Activated B cell treated with CpG ODN at 0.5 μM for 24 hours (primary cell): ENCODE data around the gene NYNRIN. TPM values are rescaled to one million over a fixed set of nuclear protein-coding genes. Genes with fewer than 3 reads are reported as not detected.

Experiments
- ATAC-seq: fragments of 200-7000 bp; cut with Tn5 transposase; one replicate; pipeline ENCODE4 v1.10.0; 2021; ENCODE audit warnings: low read depth, mild to moderate bottlenecking, moderate library complexity
- CTCF ChIA-PET: fragments of 350-600 bp; sonication (Branson Sonifier 250); formaldehyde crosslinking; loops from one replicate; lab custom pipeline; 2021; ENCODE audit warnings: antibody characterized with exemption; lab: Charles Lee
- POLR2A ChIA-PET: fragments of 350-600 bp; sonication (Branson Sonifier 250); formaldehyde crosslinking; loops from one replicate; lab custom pipeline; 2021; ENCODE audit warnings: antibody characterized with exemption; lab: Charles Lee
- DNase-seq: peaks from one replicate; pipeline ENCODE4 v3.0.0; 2022
- H3K27ac Mint-ChIP-seq: one replicate; pipeline ENCODE4 v1.8.0; 2020; ENCODE audit warnings: mixed read lengths
- H3K27me3 Mint-ChIP-seq: one replicate; pipeline ENCODE4 v1.8.0; 2021; ENCODE audit warnings: mixed read lengths
- H3K36me3 Mint-ChIP-seq: one replicate; pipeline ENCODE4 v1.8.0; 2021; ENCODE audit warnings: low read depth, mixed read lengths
- H3K4me1 Mint-ChIP-seq: one replicate; pipeline ENCODE4 v1.8.0; 2021; ENCODE audit warnings: mixed read lengths
- H3K4me3 Mint-ChIP-seq: one replicate; pipeline ENCODE4 v1.8.0; 2020; ENCODE audit warnings: mild to moderate bottlenecking, mixed read lengths
- H3K9me3 Mint-ChIP-seq: one replicate; pipeline ENCODE4 v1.8.0; 2020; ENCODE audit warnings: mixed read lengths
- intact Hi-C: fragments of 100-400 bp; cut with micrococcal nuclease; formaldehyde crosslinking; loops from one replicate; pipeline ENCODE4 v1.15.1; 2024
- total RNA-seq: library from RNA; stranded (reverse); gene quantifications from 2 replicates; pipeline ENCODE4 v1.2.3, GENCODE V29; 2022
- TF ChIP-seq, protein P1 (sequence below): fragments of 200-600 bp; IDR thresholded peaks from one replicate; pipeline ENCODE4 v1.8.0; 2022; ENCODE audit warnings: antibody characterized with exemption, mild to moderate bottlenecking

Gene NYNRIN
- total RNA-seq, 1 donor from 2014 or later, result 0.04 TPM

- POLR2A ChIA-PET, result interaction anchor here (0.8 kb wide), 1 partner anchor 8 kb away, joined by 3 read pairs; no protein-coding TSS in a partner anchor
Observed at GRCh38 chr14:24414732-24415420, 16.1 kb downstream of the NYNRIN start.

GRCh38 chr14:24415421-24416253 lies 16.8 kb downstream of the NYNRIN start:
- Mint-ChIP-seq H3K36me3 (no peaks in the 10 kb centered on the region), H3K4me3 (no peak overlapping the region), H3K27ac (no peak overlapping the region), H3K4me1 (no peaks in the 10 kb centered on the region), H3K27me3 (peaks cover 30% of the 10 kb centered on the region), H3K9me3 (no peaks in the 10 kb centered on the region)
- TF ChIP-seq, protein P1, sequence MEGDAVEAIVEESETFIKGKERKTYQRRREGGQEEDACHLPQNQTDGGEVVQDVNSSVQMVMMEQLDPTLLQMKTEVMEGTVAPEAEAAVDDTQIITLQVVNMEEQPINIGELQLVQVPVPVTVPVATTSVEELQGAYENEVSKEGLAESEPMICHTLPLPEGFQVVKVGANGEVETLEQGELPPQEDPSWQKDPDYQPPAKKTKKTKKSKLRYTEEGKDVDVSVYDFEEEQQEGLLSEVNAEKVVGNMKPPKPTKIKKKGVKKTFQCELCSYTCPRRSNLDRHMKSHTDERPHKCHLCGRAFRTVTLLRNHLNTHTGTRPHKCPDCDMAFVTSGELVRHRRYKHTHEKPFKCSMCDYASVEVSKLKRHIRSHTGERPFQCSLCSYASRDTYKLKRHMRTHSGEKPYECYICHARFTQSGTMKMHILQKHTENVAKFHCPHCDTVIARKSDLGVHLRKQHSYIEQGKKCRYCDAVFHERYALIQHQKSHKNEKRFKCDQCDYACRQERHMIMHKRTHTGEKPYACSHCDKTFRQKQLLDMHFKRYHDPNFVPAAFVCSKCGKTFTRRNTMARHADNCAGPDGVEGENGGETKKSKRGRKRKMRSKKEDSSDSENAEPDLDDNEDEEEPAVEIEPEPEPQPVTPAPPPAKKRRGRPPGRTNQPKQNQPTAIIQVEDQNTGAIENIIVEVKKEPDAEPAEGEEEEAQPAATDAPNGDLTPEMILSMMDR, result no peak
- CTCF ChIA-PET, result no interaction called here
- ATAC-seq (no peak), DNase-seq (no peak)
- intact Hi-C loops, result no loop called here
- POLR2A ChIA-PET, result interaction anchor here (0.8 kb wide), 1 partner anchor 9 kb away, joined by 3 read pairs; no protein-coding TSS in a partner anchor

More at GRCh38 chr14:24414732-24415420, 16.1 kb downstream of the NYNRIN start:
- no peak for DNase-seq
- Mint-ChIP-seq H3K4me3 (no peak overlapping the region), H3K36me3 (no peaks in the 10 kb centered on the region), H3K27me3 (peaks cover 30% of the 10 kb centered on the region), H3K4me1 (no peaks in the 10 kb centered on the region), H3K9me3 (no peaks in the 10 kb centered on the region), H3K27ac (no peak overlapping the region)
- CTCF ChIA-PET, result no interaction called here
- no peak for ATAC-seq
- intact Hi-C loops, result no loop called here
- TF ChIP-seq, protein P1, result no peak

DNA sequence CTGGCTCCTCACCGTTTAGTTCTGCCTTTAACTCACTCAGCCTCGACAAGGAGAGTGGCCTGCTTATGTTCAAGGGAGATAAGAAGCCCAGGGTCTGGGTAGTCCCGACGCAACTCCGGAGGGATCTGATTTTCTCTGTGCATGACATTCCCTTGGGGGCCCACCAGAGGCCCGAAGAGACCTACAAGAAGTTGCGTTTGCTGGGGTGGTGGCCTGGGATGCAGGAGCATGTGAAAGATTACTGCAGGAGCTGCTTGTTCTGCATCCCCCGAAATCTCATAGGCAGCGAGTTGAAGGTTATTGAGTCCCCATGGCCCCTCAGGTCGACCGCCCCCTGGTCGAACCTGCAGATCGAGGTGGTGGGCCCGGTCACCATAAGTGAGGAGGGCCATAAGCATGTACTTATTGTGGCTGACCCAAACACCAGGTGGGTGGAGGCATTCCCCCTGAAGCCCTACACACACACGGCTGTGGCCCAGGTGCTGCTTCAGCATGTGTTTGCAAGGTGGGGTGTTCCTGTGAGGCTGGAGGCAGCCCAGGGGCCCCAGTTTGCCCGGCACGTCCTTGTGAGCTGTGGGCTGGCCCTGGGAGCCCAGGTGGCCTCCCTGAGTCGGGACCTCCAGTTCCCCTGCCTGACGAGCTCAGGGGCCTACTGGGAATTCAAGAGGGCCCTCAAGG lies 17.6 kb downstream of the NYNRIN start:
- Mint-ChIP-seq H3K4me1 (no peaks in the 10 kb centered on the region), H3K27ac (no peak overlapping the region), H3K27me3 (peaks cover 30% of the 10 kb centered on the region), H3K4me3 (no peak overlapping the region), H3K9me3 (no peaks in the 10 kb centered on the region), H3K36me3 (no peaks in the 10 kb centered on the region)
- DNase-seq, result no peak
- no peak for ATAC-seq
- TF ChIP-seq, protein P1, result no peak
- intact Hi-C loops, result no loop called here
- CTCF ChIA-PET, result no interaction called here
- POLR2A ChIA-PET, result no interaction called here

GRCh38 chr14:24416932-24417619 lies 18.3 kb downstream of the NYNRIN start:
- CTCF ChIA-PET, result interaction anchor here (0.8 kb wide), 1 partner anchor 14 kb away, joined by 3 read pairs; no protein-coding TSS in a partner anchor
- POLR2A ChIA-PET, result no interaction called here
- no peak overlapping the region for H3K4me3 Mint-ChIP-seq
- DNase-seq, result no peak
- H3K9me3 Mint-ChIP-seq, result no peaks in the 10 kb centered on the region
- no peaks in the 10 kb centered on the region for H3K36me3 Mint-ChIP-seq
- intact Hi-C loops, result no loop called here
- no peaks in the 10 kb centered on the region for H3K4me1 Mint-ChIP-seq
- TF ChIP-seq, protein P1, result no peak
- no peak overlapping the region for H3K27ac Mint-ChIP-seq
- peaks cover 30% of the 10 kb centered on the region for H3K27me3 Mint-ChIP-seq
- no peak for ATAC-seq
